K562 (cell line): Measurements from ENCODE around the gene LMNA. TPM values are rescaled to one million over a fixed set of nuclear protein-coding genes. Genes with fewer than 3 reads are reported as not detected.

Experiments
- ATAC-seq: fragments of 200-7000 bp; cut with Tn5 transposase; 3 replicates; pipeline ENCODE4 v1.9.1; 2020; ENCODE audit warnings: moderate library complexity
- BruUV-seq: library from RNA; stranded (reverse); fragments of 400-500 nt; replicated peaks from 2 replicates; lab custom pipeline; 2021; lab: Mats Ljungman, UMichigan
- CTCF ChIA-PET: fragments of 300-600 bp; formaldehyde crosslinking; extraction: SDS; loops from one replicate; lab custom pipeline; 2021; ENCODE audit warnings: low intra/inter-chr PET ratio; lab: Yijun Ruan, JAX
- POLR2A ChIA-PET: fragments of 300-600, 350-650 bp; sonication (Branson Sonifier 250); formaldehyde crosslinking; extraction: SDS; loops from one replicate; lab custom pipeline; 2021; ENCODE audit warnings: antibody characterized with exemption, inconsistent platforms; lab: Yijun Ruan, JAX
- DNase-seq, 4 experiments: peaks; one replicate each; pipeline versions ENCODE4 v3.0.0 to v3.0.0-alpha.2; 2011 to 2018; ENCODE audit warnings: low spot score in 3 of 4, mixed read lengths in 3 of 4; ENCODE audit errors: extremely low read depth in 1 of 4
- FAIRE-seq: peaks from 2 replicates; lab custom pipeline; 2011; peaks lifted over from hg19 to GRCh38; lab: Jason Lieb, UNC
- H2AFZ ChIP-seq: 2 replicates; pipeline ENCODE4 v1.6.0; 2011; ENCODE audit warnings: low read depth, low read length, control low read depth, inconsistent platforms
- H3K27ac ChIP-seq: fragments of 200-600 bp; 3 replicates; pipeline ENCODE4 v1.8.0; 2011; ENCODE audit warnings: low read depth, mild to moderate bottlenecking, control low read depth, inconsistent platforms, low read length, moderate library complexity, mixed read lengths; ENCODE audit errors: extremely low read depth
- H3K27me3 ChIP-seq, 2 experiments: fragments of 300-600 bp in 1 of 2; 2 replicates in 1 of 2; 3 replicates in 1 of 2; pipeline versions ENCODE4 v1.6.0 to v1.8.0; 2011; ENCODE audit warnings: inconsistent platforms in 2 of 2, low read length in 2 of 2, mild to moderate bottlenecking in 1 of 2, mixed read lengths in 1 of 2, moderate library complexity in 1 of 2; ENCODE audit not compliant: control insufficient read depth in 2 of 2, insufficient read depth in 2 of 2
- H3K36me3 ChIP-seq: fragments of 300-600 bp; 3 replicates; pipeline ENCODE4 v1.8.0; 2011; ENCODE audit warnings: mild to moderate bottlenecking, low read length, inconsistent platforms; ENCODE audit not compliant: control insufficient read depth, insufficient read depth
- H3K4me1 ChIP-seq, 2 experiments: fragments of 200-600 bp in 1 of 2; replicated peaks in 1 of 2; 2 replicates in 1 of 2; 3 replicates in 1 of 2; pipeline versions ENCODE4 v1.5.1 to v1.8.0; 2011; ENCODE audit warnings: inconsistent platforms in 2 of 2, low read length in 2 of 2, mild to moderate bottlenecking in 1 of 2, mixed read lengths in 1 of 2, moderate library complexity in 1 of 2; ENCODE audit not compliant: control insufficient read depth in 2 of 2, insufficient read depth in 2 of 2
- H3K4me2 ChIP-seq: 2 replicates; pipeline ENCODE4 v1.6.1; 2011; ENCODE audit warnings: low read length, control low read depth, inconsistent platforms, mixed read lengths; ENCODE audit not compliant: insufficient read depth
- H3K4me3 ChIP-seq: fragments of 200-600 bp; sonication (generic), shearing (Covaris generic); 2 replicates; pipeline ENCODE4 v1.5.1; 2016; ENCODE audit warnings: control low read depth, inconsistent platforms
- H3K79me2 ChIP-seq: fragments of 200-600 bp; 3 replicates; pipeline ENCODE4 v1.8.0; 2011; ENCODE audit warnings: low read length, inconsistent platforms; ENCODE audit not compliant: control insufficient read depth, insufficient read depth
- H3K9ac ChIP-seq, 2 experiments: 2 replicates each; pipeline versions ENCODE4 v1.6.0 to v1.6.1; 2011; ENCODE audit warnings: low read depth in 2 of 2, low read length in 2 of 2, control low read depth in 1 of 2, inconsistent platforms in 1 of 2, mild to moderate bottlenecking in 1 of 2, mixed read lengths in 1 of 2; ENCODE audit not compliant: insufficient read depth in 1 of 2
- H3K9me1 ChIP-seq: one replicate; pipeline ENCODE4 v1.6.0; 2011; ENCODE audit warnings: inconsistent platforms, mild to moderate bottlenecking, low read length, moderate library complexity; ENCODE audit not compliant: control insufficient read depth, insufficient read depth
- H3K9me3 ChIP-seq: replicated peaks from 2 replicates; pipeline ENCODE4 v1.5.1; 2011; ENCODE audit warnings: low read depth, low read length, inconsistent platforms; ENCODE audit not compliant: control insufficient read depth, insufficient read depth
- H4K20me1 ChIP-seq: replicated peaks from 2 replicates; pipeline ENCODE4 v1.6.1; 2011; ENCODE audit warnings: low read length, inconsistent platforms, mixed read lengths; ENCODE audit not compliant: control insufficient read depth, insufficient read depth
- CCAR2 ChIP-seq: fragments of 200-400 bp; formaldehyde crosslinking; IDR thresholded peaks from 2 replicates; pipeline ENCODE4 v1.6.1; 2017; ENCODE audit warnings: mild to moderate bottlenecking, low read depth, low read length
- CXXC5 ChIP-seq: fragments of 250-450 bp; sonication (Bioruptor Pico); IDR thresholded peaks from 2 replicates; pipeline ENCODE4 v1.8.0; 2022; ENCODE audit warnings: inconsistent platforms, mild to moderate bottlenecking, moderate library complexity
- HDAC8 ChIP-seq: fragments of 450-650 bp; IDR thresholded peaks from 2 replicates; pipeline ENCODE4 v1.6.1; 2016; ENCODE audit warnings: mild to moderate bottlenecking, missing genetic modification characterization, moderate library complexity, missing compliant biosample characterization
- HNRNPLL ChIP-seq: fragments of 200-400 bp; formaldehyde crosslinking; IDR thresholded peaks from 2 replicates; pipeline ENCODE4 v1.6.1; 2017; ENCODE audit warnings: low read length, low read depth, mild to moderate bottlenecking; ENCODE audit not compliant: poor library complexity, severe bottlenecking
- KDM2B ChIP-seq: fragments of 250-450 bp; sonication (Bioruptor Pico); IDR thresholded peaks from 2 replicates; pipeline ENCODE4 v1.8.0; 2021; ENCODE audit warnings: mild to moderate bottlenecking, moderate library complexity
- KLF13 ChIP-seq: fragments of 450-650 bp; IDR thresholded peaks from 2 replicates; pipeline ENCODE4 v1.6.1; 2016; ENCODE audit warnings: missing genetic modification characterization, low read depth, mild to moderate bottlenecking, missing compliant biosample characterization, moderate library complexity, borderline replicate concordance
- MAFF ChIP-seq: IDR thresholded peaks from 2 replicates; pipeline ENCODE4 v1.6.1; 2012; ENCODE audit warnings: low read length, improper control_type of control experiment
- MAX ChIP-seq: sonication (generic); formaldehyde crosslinking; IDR thresholded peaks from 2 replicates; pipeline ENCODE4 v1.9.0; 2022; ENCODE audit warnings: mild to moderate bottlenecking, missing genetic modification reagents
- MTF1 ChIP-seq: fragments of 250-450 bp; sonication (Bioruptor Pico); IDR thresholded peaks from 2 replicates; pipeline ENCODE4 v1.9.0; 2021; ENCODE audit warnings: moderate library complexity, mild to moderate bottlenecking, inconsistent platforms, borderline replicate concordance
- PRDM10 ChIP-seq: fragments of 450-650 bp; IDR thresholded peaks from 2 replicates; pipeline ENCODE4 v1.6.1; 2018; ENCODE audit not compliant: partially characterized antibody
- SAFB2 ChIP-seq: fragments of 200-400 bp; formaldehyde crosslinking; IDR thresholded peaks from 2 replicates; pipeline ENCODE4 v1.6.1; 2018; ENCODE audit warnings: borderline replicate concordance, low read length, low read depth, moderate library complexity; ENCODE audit not compliant: severe bottlenecking
- SMC3 ChIP-seq: conservative IDR thresholded peaks from 2 replicates; pipeline ENCODE4 v1.6.1; 2011; ENCODE audit warnings: low read depth, low read length, improper control_type of control experiment; ENCODE audit not compliant: insufficient read depth
- TAL1 ChIP-seq: fragments of 450-650 bp; IDR thresholded peaks from 2 replicates; pipeline ENCODE4 v1.6.1; 2016; ENCODE audit warnings: mild to moderate bottlenecking
- ZFP91 ChIP-seq: sonication (generic); formaldehyde crosslinking; IDR thresholded peaks from 2 replicates; pipeline ENCODE4 v1.8.0; 2022; ENCODE audit warnings: mild to moderate bottlenecking, missing genetic modification reagents
- WGBS: fragments of 100-300 bp; shearing (Covaris generic); methylation state at CpG from one replicate; pipeline ENCODE4 v1.1.6; 2016; ENCODE audit warnings: low coverage, mixed read lengths; ENCODE audit not compliant: insufficient coverage; ENCODE audit errors: missing lambda C conversion rate; 5-methylcytosine and 5-hydroxymethylcytosine counted together
- in situ Hi-C: fragments of 300-500 bp; cut with MboI; formaldehyde crosslinking; loops from 4 replicates; pipeline ENCODE4 v1.15.0; 2018; ENCODE audit warnings: inconsistent platforms, mixed read lengths
- intact Hi-C: fragments of 100-400 bp; cut with micrococcal nuclease; formaldehyde crosslinking; loops from 2 replicates; pipeline ENCODE4 v1.14.2; 2022
- polyA plus RNA-seq, 8 experiments: library from polyadenylated mRNA; depleted of rRNA in 4 of 8; stranded (reverse) in 5 of 8; unstranded in 3 of 8; fragments of >200 nt; fragmentation: Nextera tagmentation in 2 of 8; fragmentation: Illumina TruSeq in 1 of 8; extraction: Ambion mirVana in 2 of 8; extraction: Trizol in 1 of 8; gene quantifications; 2 replicates each; pipeline versions ENCODE4 v1.2.1 to v1.2.3, GENCODE V29; 2011 to 2014; ENCODE audit warnings: inconsistent platforms in 1 of 8, missing spikeins in 1 of 8
- total RNA-seq, 7 experiments: library from RNA; depleted of rRNA in 6 of 7; stranded (reverse); fragments of >200 nt in 6 of 7; fragmentation: Illumina TruSeq in 2 of 7; extraction: Trizol in 2 of 7; gene quantifications; 2 replicates each; pipeline versions ENCODE4 v1.2.1 to v1.2.3, GENCODE V29; 2011 to 2021; ENCODE audit warnings: low replicate concordance in 1 of 7
- TF ChIP-seq, protein P1 (sequence below): sonication (generic); formaldehyde crosslinking; IDR thresholded peaks from 2 replicates; pipeline ENCODE4 v1.8.0; 2022; ENCODE audit warnings: missing genetic modification reagents, mild to moderate bottlenecking, borderline replicate concordance

Gene LMNA
- total and polyA plus RNA-seq, 9 of the 15 experiments (the other 6 are each of a cell fraction or from before 2014, with no cell fraction given): 1.00 to 347 (median 88.2) TPM

GRCh38 chr1:156152628-156153027 is 38.1 kb downstream of the LMNA start:
- Histone ChIP-seq H3K27me3 (peaks cover 3 to 8% of the 10 kb centered on the region in 2 experiments; a peak in 1 of 5 replicates), H4K20me1 (0 out of 2 replicates have a peak, but pooled peaks cover 6% of the 10 kb centered on the region), H3K79me2 (no peaks in the 10 kb centered on the region), H3K4me1 (peaks cover 0 to 9% of the 10 kb centered on the region in 2 experiments; a peak in 3 of 5 replicates), H3K27ac (no peak overlapping the region), H3K9me1 (no peaks in the 10 kb centered on the region), H3K4me3 (no peak overlapping the region), H3K36me3 (no peaks in the 10 kb centered on the region), H2AFZ (no peak overlapping the region), H3K4me2 (no peak overlapping the region), H3K9ac (no peak overlapping the region), H3K9me3 (no peaks in the 10 kb centered on the region)
- CTCF ChIA-PET: no interaction called here
- DNase-seq: no peak
- POLR2A ChIA-PET: interaction anchor here (0.6 to 1.0 kb wide), 2 partner anchors 9 to 194 kb away, joined by 3 to 4 read pairs; no protein-coding TSS in a partner anchor
- FAIRE-seq: no peak
- TF ChIP-seq MTF1 (CRISPR knock-in tag): no peak
- TF ChIP-seq CXXC5: no peak
- no peak for TF ChIP-seq TAL1
- no peak for TF ChIP-seq HNRNPLL
- TF ChIP-seq MAX (CRISPR knock-in tag): no peak
- no peak for TF ChIP-seq HDAC8 (tag)
- TF ChIP-seq CCAR2: no peak
- TF ChIP-seq KDM2B (CRISPR knock-in tag): no peak
- TF ChIP-seq MAFF: no peak
- TF ChIP-seq SAFB2: no peak
- no peak for TF ChIP-seq KLF13 (tag)
- TF ChIP-seq ZFP91 (CRISPR knock-in tag): no peak
- TF ChIP-seq SMC3: no peak
- TF ChIP-seq, protein P1, sequence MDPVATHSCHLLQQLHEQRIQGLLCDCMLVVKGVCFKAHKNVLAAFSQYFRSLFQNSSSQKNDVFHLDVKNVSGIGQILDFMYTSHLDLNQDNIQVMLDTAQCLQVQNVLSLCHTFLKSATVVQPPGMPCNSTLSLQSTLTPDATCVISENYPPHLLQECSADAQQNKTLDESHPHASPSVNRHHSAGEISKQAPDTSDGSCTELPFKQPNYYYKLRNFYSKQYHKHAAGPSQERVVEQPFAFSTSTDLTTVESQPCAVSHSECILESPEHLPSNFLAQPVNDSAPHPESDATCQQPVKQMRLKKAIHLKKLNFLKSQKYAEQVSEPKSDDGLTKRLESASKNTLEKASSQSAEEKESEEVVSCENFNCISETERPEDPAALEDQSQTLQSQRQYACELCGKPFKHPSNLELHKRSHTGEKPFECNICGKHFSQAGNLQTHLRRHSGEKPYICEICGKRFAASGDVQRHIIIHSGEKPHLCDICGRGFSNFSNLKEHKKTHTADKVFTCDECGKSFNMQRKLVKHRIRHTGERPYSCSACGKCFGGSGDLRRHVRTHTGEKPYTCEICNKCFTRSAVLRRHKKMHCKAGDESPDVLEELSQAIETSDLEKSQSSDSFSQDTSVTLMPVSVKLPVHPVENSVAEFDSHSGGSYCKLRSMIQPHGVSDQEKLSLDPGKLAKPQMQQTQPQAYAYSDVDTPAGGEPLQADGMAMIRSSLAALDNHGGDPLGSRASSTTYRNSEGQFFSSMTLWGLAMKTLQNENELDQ (CRISPR knock-in tag): no peak
- TF ChIP-seq PRDM10: no peak
- intact Hi-C loops (no loop called here), in situ Hi-C loops (no loop called here)
- ATAC-seq: no peak
- BruUV-seq: no TSS peak
- WGBS: 26% methylated on average over 5 of the region's 5 CpGs
